Activated T-cell treated with anti-CD3 and anti-CD28 coated beads, Interleukin-2, amount 50 U/mL, for 48 hours (primary cell): ENCODE data around the gene GABBR2.

Experiments used
- DNase-seq, 2 experiments: peaks; one replicate each; pipeline ENCODE4 v3.0.0-alpha.2; 2020

Gene GABBR2

DNA sequence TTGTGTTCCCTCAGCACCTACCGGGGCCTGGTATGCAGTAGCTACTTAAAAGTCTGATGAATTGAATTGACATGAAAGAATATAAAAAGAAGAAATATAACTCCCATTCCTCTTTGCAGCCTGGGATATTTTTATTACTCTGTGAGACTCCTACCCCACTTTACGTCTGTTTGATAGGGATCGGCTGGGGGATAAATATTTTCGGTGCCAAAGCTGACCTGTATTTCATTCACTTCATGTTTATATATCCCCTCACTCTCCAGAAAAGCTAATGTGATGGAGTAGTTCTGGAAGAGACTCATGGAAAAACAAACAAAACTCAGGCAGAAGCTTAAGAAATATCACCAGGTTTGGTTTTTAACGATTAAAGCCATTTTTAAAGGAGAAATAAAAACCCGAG, 345.1 kb downstream of the GABBR2 start:
- DNase-seq = no peak

DNA sequence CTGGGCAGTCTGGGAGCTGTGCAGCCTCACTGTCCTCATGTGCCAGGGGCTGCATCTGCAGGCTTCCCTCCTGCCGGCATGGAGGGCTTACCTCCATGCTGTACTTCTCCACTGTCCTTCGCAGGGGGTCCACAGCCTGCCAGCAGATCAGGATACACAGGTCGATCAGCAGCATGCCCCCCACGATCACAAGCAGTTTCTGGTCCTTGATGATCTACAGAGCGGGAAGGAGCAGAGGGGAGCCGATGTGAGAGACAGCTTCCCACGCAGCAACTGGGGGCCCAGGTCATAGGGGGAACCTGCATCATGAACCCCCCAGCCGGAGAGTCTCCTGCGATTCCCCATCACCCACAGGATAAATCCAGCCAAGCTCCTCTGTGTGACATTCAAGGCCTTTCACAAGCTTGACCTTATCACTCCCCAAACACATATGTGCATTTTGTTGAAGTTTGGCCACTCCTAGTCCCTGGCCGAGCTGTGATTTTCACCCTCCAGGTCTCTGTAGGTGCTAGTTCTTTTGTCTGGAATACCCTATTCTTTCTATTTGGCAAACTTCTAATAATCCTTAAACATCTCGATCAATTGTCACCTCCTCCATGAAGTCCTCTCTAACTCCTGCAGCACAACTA, 346.0 kb downstream of the GABBR2 start:
- DNase-seq = no peak

DNA sequence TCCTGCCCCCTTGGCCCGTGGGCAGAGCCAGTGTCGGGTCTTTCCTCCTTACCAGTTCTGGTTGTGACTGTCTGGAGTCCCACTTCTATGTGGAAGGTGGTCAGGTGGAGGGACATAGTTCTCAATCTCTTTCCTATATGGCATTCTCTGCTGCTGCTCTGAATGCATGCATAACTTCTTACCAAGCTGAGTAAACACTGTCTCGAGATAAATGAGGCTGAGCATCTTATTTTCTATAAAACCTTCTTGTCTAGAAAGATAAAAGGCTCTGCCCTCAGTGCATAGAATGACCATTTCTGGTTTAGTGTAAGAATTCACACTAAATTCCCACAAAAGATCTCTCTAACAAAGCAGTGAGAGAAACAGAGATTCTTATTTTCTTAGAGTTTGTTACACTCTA, 347.1 kb downstream of the GABBR2 start:
- DNase-seq = no peak

DNA sequence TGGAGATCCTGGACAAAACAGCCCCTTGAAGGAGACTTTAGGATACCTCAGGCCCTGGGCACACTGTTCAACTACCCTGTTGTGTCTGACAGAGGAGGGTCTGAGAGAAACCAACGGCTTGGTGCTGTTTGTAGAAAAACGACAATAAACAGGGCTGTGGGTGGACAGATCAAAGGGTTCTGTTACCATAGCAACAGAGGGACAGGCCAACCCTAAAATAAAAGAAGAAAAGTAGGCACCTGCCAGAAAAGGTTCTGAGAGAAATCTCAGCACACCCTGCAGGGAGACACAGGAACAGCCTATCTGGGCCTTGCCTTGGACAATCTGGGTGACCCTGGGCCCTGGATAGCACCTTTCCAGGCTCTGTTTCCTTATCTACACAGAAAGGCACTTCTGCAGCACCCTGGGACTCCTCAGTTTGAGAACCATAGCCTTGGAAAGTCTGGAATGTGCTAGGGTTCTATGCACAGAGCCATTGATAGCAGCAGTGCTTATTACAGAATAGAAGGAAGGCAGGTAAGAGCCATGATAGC, 348.5 kb downstream of the GABBR2 start:
- DNase-seq = no peak

DNA sequence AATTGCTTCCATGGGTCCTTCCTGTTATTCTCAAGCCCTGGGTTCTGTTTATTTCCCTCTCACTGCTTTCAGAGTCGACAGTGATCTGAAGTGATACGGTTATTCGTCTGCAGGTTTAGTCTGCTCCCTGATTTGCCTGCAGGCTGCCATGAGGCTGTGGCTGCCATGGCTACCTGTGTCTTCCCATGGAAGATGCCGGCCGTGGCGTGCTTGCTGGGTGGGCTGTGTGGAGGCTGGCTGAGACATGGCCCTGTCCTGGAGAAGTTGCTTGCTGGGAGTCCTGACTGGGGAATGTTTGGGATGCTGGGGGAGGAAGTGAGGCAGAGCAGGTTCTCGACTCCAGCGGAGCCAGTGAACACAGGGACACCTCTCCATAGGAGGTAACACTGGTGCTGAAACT, 349.2 kb downstream of the GABBR2 start:
- DNase-seq = no peak

DNA sequence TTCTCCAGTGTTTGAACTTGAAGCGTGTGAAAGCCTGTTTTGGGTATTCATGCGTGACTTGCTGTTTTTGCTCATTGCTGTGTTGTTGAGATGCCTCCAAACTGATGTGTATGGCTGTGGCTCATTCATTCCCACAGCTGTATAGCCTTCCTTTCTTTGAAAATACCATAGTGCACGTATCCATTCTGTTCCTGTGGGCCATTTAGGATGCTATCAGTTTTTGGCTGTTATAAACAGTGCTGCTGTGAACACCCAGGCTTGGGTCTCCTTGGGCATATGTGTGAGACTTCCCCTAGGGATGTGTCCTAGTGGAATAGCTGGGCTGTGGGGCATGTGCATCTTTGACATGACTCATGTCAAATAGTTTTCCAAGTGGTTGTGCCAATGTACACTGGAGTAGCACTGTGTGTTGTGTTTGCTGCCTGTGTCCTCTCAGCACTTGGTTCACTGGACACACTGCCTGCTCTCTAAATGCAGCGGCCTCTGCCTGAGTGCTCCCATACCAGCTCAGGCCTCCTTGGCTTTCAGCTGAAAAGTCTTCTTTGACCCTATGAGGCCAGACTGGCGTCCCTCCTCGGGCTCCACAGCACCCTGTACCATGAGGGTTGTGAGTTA, 350.7 kb downstream of the GABBR2 start:
- DNase-seq = no peak

DNA sequence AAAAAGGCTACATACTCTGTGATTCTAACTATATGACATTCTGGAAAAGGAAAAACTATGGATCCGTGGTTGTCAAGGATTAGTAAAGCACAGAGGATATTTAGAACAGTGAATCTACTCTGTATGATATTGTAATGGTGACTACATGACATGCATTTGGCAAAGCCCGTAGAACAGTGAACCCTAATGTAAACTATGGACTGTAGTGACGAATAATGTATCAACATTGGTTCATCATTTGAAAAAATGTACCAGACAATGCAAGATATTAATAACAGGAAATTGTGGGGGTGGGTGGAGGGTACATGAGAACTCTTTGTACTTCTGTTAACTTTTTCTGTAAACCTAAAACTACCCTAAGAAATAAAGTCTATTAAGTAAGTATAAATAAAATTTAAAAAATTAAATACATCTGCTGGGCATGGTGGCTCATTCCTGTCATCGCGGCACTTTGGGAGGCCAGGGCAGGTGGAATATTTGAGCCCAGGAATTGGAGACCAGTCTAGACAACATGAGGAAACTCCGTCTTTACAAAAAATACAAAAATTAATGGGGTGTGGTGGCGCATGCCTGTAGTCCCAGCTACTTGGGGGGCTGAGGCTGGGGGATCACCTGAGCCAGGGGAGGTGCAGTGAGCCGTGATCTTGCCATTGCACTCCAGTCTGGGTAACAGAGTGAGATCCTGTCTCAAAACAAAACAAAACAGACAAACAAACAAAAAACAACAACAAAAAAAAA, 351.6 kb downstream of the GABBR2 start:
- no peak for DNase-seq

DNA sequence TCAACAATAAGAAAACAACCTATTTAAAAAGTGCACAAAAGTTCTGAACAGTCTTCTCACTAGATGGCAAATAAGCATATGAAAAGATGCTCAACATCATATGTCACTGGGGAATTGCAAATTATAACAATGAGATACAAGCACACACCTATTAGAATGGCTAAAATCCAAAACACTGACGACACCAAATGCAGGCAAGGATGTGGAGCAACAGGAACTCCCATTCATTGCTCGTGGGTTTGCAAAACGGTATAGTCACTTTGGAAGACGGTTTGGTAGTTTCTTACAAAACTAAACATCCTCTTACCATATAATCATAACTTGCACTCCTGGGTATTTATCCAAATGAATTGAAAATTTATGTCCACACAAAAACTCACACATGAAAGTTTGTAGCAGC, 352.4 kb downstream of the GABBR2 start:
- DNase-seq = no peak

DNA sequence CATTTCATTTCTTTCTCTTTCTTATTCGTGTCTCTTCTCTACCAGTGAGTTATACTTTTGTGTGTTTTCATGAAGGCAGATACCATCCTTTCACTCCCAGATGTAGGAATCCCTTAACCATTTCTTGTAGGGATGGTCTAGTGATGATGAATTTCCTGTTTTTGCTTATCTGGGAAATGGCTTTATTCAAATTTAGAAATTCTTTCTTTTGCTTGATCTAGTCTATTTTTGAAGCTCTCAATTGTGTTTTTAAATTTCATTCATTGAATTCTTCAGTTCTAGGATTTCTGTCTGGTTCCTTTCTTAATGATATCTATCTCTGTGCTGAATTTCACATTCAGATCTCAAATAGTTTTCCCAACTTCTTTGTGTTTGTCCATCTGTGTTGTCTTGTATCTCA, 357.4 kb downstream of the GABBR2 start:
- no peak for DNase-seq

DNA sequence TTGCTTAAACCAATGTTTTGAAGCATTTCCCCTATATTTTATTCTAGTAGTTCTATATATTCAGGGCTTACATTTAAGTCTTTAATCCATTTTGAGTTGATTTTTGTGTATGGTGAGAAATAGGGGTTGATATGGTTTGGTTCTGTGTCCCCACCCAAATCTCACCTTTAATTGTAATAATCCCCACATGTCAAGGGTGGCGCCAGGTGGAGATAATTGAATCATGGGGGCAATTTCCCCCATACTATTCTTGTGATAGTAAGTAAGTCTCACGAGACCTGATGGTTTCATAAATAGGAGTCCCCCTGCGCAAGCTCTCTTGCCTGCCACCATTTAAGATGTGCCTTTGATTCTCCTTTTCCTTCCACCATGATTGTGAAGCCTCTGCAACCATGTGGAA, 361.1 kb downstream of the GABBR2 start:
- DNase-seq = no peak

DNA sequence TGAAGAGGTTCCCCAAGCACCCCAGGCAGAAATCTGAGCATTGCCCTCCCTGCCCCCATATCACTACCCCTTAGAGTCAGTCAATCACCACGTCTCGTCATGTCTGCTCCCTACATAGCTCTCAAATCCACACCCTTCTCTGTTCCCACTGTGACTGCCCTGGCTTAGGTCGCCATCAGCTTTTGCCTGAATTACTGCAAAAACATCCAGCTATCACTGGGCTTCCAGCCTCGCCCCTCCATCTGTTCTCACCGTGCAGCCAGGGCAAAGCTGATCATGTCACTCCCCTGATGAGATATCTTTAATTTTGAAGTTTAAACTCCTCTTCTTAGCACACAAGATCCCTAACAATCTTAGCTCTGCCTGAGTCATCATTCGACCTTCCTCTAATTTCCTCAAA, 363.7 kb downstream of the GABBR2 start:
- DNase-seq = no peak

DNA sequence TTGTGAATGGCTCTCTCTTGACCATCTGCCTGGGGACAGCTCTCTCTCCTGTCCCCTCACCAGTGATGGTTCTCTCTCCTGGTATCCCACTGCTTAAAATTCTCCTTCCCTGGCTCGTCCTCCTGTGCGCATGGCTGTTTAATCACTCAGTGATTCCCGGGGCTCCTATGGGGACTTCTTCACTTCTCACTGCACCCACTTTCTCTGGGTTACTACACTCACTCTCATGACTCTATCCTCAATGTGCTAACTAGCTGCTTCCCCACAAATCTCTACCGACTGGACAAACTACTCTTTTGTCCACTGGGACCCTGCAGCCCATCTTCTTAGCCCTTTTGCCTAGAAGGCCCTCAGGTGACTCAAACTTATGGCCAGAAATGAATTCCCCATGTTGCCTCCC, 364.2 kb downstream of the GABBR2 start:
- DNase-seq = no peak

DNA sequence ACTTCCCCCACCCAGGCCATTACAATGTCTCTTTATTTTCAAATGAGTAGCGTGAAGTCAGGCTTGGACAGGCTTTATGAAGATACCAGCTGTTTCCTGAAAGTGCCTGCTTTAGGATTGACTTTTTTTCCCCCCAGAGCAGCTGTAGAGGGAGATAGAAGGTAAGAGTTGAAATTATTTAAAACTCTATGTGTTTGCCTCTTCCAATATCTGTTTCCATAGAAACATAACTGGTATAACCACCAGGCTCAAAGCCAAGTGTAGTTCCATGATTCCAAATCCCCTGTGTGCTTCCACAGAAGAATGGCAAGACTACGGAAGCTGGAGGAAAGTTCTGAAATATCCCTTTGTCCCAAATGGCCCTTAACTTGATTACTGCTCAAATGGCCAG, 365.9 kb downstream of the GABBR2 start:
- no peak for DNase-seq

DNA sequence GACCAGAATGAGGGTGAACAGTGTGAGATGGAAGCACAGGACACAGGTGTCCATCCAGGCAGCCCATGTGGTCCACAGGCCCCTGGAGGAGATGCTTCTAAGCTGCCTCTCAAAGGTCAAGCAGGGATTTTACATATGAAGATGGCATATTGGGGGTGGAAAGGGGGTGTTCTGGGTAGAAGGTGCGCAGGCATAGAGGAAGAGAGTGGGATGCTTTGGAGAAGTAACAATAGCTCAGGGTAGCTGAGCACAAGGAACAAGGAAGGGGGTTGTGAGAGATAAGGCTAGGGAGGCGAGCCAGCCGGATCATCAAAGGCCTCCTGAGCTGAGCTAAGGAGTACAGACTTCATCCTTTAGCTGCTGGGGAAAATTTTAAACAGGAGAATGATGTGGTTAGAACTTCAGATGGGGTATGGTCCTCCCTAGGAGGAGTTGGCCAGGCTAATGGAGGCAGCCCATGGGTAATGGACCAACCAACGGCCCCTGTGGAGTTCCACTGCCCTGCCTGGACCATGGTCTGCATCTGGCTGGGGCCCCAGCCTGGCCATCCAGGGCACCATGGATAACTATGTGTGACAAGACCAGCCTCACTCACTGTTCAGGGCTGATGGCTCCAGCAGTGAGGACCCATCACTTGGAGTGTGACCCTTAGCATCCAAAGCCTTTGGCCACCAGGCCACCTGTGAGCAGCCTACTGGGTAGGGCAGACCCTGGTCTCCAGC, 366.5 kb downstream of the GABBR2 start:
- no peak for DNase-seq

DNA sequence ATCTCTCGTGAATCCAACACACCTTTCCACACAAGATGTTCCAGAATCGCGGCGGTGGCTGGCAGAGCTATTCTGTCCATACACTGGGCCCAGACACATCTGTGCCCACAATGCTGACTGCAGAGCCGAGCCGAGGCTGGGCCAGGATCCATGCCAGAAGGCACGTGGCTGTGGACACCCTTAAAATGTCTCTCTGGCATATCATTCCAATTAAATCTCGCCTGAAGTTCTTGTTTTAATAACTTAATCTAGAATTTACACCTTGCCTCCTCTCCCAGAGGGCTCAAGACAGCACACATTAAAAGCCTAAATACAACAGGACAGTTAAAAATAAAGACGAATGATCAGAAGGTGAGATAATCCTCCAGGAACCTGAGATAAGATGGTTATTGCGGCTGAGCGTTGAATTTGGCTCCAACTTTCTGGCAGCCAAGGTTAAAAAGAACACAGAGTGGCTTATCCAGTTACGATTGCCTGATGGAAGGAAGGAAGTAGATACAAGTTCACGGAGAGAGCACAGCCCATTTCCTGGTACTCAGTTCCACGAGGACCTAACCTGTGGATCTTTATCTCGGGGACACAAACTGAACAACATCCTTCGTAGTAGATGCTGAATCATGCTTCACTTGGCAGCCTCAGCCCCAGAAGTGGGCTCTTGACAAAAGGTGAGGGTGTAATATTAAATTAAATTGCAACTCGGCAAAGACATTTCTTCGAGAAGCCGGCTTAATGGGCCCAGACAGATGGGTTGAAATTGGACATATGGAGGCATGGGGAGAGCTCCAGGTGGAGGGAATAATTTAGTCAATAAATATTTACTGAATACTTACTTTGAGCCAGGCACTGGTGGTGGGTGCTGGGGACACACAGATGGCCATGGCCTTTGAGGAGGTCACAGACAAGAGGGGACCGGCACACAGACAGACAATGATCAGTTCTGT, 367.3 kb downstream of the GABBR2 start:
- no peak for DNase-seq

DNA sequence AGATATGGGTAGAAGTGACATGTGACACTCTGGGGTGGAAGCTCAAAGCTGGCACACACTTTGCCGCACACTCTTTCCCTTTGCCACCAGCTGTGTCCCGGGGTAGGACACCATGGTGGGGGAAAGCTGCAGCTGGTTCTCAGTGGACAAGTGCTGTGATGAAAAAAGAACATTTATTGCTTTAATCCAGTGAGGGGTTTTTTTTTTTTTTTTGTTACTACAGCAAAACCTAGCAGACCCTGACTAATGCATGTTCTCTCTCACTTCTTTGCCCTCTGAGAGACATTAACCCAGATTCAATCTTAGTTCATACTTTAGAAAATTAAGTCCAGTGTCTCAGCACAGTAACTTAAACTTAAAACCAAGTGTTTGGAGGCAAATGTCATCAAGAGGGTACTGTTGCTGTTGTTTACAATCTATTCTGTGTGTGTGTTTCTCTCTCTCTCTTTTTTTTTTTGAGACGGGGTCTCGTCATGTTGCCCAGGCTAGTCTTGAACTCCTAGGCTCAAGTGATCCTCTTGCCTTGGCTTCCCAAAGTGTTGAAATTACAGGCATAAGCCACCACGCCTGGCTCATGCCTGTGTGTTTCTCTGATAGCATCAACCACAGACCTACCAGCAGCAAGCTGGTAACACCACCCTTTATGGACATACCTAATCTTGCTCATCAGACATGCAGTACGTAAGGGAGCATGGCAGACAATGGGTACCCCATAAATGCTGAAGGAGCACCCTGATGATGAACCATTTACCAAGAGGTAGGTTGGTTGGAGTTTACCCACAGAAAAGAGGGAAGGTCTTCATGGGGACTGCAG, 368.5 kb downstream of the GABBR2 start:
- DNase-seq = no peak

DNA sequence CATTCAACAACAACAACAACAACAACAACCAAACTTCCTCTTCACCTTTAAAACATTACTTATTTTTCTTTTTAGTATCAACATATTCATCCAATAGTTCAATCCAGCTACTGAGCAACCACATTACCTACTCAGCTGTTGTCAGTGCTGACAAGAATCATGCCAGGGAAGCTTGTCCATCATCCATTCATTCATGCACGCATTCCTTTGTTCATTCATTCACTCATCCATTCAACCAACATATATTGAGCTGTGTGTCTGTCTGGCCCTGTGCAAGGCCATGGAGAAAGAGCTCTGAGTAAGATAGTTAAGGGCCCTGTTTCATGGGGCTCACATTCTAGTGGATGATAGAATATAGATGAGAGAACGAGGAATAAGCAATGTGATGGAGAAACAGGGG, 373.1 kb downstream of the GABBR2 start:
- no peak for DNase-seq

DNA sequence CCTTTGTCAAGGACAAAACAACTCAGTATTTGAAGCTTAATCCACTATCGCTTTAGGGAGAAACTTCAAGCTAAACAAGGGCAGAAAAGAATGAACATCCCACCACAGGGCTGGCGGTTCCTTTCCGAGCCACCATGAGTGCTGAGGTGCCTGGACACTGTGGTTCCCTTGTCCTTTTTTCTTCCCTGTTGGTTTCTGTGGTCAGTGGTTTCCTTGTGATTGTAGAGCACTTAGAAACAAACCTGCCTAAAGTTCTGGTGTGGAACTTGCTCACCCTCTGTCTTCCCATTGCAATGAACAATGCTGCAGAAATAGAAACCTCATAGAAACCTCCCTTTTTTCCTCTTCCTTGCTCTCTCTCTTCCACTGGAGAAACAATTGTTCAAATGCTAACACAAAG, 373.9 kb downstream of the GABBR2 start:
- no peak for DNase-seq

DNA sequence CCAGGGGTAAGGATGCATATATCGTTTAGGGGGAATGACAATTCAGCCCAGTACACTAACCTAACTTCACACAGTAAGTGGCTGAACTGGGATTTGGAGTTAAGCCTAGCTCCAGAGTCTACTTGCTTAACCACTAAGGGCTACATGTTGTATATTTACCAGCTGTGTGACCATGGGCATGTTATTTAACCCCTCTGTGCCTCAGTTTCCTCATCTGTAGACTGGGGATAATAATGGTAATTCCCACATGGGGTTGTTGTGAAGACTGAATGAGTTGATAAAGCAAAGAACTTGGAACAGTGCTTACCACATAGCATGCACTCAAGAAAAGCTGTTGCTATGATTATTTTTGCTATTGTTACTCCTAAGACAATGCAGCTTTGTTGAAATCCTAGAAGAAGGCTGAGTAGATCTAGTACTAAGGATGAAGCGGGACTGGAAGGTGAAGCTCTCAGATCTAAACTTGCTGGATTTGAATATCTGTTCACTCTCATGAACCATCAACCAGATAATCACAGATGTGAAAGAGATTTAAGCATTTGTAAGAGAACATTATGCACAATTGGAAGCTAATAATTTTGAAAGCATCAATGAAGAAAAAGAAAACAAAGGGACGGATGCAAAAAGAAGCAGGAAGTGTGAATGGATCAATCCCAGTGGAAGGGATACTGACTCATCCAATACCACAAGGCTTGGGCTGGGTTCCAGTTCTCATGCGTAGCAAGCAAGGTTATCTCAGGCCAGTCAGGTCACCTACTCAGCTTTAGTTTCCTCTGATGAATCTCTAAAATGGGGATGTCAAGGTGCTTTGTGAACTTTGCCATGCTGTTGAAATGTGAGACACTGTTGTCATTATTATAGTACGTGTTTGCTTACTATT, 374.8 kb downstream of the GABBR2 start:
- DNase-seq = no peak

DNA sequence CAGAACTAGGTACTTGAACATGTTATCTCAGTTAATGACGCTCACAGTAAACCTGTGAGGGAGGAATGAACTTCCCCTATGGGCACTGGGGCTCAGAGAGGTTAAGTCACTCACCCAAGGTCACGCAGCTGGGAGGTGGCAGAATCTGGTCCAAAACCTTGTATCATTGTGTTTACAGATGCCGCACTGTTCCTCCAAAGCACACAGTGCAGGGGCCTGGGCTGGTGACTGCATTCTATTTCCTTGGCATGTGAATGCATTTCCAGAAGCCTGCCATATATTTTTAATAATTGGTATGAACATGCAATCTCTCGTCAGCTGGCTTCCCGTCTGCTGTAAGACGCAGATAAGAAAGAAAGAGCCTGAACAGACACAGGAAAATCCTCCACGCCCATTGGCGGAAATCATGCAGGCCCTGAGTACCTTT, 376.3 kb downstream of the GABBR2 start:
- no peak for DNase-seq
